8988T (cell line): ENCODE data around the gene USH2A.

ENCODE experiments used
- DNase-seq: peaks from one replicate; pipeline ENCODE4 v3.0.0; 2011

The USH2A gene

DNA sequence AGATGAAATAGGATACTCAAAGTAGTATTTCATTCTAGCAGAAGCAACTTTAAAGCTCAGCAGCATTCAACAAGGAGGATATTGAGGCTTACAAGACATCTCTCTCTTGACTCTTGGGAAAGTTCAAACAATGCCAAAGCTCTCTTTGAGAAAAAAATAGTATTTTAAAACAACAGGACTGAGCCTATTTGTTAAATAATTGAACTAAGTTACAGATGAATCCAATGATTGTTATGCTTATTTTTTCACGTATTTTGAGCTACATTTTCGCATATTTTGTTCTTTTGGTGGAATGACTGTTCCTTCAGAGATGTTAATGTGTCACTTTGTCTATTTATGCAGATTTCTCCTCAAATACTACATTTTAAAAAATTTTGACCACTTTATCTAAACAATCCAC is 655.5 kb downstream of the USH2A start:
- DNase-seq, result no peak

DNA sequence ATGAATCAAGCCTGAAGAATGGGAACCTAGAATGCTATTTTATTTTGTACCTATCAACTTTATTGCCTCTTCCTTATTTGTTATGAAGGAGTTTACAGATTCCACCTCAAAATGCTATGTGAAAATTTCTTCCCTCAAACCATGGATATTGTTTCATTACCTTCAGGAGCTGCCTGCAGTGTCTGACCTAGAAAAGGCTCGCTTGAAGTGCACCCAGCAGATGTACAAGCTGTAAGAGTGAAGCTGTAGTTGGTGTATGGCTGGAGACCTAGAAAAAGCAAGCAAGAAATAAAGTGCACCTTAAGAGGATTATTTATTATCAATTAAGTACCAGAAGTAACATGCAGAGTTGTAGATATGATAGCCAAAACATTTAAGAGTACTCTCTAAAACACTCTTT is 656.7 kb downstream of the USH2A start:
- no peak for DNase-seq

DNA sequence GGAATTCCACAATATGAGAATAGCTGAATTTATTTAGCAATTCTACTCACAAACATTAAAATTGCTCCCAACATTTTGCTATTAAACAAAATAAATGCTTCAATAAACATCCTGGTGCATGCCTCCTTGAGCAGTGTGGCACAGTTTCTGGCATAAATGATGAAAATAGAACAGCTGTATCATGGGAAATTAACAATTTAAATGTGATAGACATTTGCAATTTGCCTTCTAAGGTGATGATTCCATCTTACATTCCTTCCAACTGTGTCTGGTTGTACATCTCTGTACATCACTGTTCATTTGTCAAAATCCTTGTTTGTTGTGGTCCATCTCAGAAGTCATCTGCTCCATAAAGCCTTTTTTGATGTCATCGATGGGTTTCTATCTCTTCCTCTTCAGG is 657.4 kb downstream of the USH2A start:
- no peak for DNase-seq

DNA sequence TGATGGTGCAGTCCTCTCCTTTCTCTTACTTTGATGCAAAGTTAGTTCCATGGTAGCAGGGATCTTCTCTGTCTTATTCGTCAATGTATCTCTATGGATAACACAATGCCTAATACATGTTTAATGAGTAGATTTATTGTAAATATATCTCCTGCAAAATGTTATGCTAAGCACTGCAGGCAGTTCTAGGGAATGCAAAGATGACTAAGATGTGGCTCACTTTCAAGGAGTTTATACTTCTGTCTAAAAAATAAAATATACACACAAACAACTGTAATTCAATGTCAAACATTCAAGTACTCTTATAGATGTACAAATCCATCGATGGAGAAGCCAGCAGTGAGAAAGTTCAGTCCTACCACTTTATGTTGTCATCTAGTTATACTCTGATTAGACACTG is 661.8 kb downstream of the USH2A start:
- no peak for DNase-seq

DNA sequence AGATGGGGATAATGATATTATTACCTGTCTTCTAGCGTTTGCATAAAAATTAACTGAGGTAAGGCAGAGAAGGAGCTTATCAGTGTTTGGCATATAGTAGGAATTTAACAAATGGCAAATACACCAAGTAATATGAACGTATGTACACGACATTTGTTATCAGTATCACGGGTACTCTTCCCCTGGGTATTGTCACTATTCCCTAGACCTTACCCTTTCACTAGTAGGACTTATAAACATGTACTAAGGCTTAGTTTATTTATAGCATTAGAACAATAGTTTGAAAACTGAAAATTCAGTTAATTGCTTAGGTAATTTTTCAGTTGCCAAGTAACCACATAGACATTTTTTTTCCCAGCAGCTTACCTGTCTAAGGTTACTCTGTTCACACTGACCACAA is 669.1 kb downstream of the USH2A start:
- DNase-seq, result no peak

DNA sequence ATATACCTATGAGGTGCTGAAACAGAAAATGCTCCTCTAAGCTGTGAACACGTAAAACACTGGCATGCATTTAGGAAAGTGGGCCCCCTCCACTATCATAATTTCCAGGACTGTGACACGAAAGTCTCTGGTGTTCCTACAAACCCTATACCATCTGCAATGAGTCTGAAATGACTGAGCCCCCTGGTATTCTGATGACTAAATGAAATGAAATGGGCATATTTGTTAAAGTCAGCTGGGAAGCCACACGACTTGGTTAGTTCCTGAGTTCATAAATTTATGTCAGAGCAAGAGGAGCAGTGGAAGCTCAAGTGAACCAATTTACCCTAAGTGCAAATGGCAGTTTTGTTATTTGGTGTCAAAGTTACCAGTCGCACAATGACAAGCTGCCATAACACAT is 673.8 kb downstream of the USH2A start:
- peak; percentile 20 for DNase-seq

DNA sequence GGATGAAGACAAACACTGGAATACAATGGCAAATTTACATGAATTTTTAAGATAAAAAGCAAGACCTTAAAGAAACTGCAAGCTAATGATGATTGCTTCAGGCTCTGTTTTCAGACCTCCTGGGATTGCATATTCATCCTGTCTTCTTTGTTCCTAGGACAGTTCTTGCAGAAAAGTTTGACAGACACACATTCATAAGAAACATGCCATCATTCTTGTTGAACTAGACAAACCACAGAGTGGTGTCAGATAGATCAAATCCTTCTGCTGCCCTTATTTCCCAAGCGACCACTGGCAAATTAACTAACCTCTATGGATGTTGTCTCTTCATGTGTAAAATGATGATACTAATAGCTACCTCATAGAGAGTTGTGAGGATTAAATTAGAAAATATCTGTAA is 674.8 kb downstream of the USH2A start:
- DNase-seq, result no peak

DNA sequence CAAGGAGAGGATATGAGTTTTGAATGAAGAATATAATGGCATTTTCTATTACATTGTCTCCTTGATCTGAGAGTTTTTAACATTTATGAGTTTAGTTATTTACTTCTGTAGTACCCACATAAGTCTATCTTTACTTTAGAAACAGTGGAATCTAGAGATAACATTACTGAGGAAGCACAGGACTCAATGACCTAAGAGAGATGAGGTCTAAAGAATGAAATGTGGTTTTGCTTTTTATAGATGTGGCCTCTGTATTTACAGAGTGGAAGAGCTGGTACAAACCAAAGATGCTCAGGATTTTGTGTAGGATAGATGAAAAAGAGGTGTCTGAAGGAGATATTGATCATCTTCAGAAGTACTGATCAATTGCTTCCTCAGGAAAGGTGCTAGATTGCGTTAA is 678.8 kb downstream of the USH2A start:
- no peak for DNase-seq

DNA sequence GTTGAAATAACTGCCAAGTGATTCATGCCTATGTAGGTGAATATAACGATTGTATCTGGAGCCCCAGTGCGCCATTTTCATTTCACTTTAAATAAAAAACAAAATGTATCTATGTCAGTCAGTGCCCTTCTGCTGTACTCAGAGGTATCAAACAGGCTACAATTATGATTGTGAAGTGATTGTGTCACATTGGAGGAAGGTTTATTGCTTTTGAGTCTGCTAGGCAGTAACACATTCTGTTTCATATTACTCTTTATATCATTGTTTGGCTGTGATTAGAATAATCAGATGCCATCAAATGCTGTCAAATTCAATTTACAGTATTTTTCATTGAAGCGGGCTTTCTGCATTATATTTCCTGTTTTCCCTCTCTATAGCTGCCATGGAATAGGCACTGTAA is 684.2 kb downstream of the USH2A start:
- no peak for DNase-seq

DNA sequence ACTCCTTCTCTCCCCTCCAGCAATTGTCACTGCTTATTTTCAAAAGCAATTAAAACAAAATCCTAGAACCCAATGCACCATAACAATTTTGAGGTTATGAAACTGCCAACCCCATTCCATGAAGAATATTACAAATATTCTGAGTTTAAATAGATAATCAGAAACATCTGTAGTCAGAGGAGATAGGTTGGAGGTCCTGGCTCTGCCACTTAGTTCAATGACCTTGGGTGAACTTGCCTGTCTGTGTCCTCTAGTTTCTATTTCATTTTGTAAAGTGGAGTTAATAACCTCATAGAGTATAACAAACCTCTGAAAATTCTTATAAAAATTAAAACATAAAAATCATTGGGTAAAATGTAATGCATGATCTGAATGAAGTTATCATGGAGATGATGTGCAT is 691.5 kb downstream of the USH2A start:
- no peak for DNase-seq

DNA sequence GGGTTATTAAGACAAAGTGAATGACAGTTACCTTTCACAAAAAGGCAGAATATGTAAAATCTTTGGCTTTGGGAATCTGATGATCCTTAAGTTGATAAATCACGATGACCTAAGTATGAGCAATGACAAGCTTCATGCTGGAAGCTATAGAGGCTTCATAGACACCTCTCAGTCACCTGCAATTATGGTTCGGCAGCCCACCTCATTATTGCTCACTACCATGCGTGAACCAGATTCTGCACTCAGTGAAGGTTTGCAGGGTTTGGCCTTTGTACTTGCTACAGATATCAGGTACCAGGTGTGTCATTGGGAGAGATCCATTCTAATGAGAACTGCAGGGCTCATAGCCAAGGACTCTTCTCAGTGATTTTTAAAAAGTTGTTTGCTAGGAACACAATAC is 692.6 kb downstream of the USH2A start:
- DNase-seq, result no peak

DNA sequence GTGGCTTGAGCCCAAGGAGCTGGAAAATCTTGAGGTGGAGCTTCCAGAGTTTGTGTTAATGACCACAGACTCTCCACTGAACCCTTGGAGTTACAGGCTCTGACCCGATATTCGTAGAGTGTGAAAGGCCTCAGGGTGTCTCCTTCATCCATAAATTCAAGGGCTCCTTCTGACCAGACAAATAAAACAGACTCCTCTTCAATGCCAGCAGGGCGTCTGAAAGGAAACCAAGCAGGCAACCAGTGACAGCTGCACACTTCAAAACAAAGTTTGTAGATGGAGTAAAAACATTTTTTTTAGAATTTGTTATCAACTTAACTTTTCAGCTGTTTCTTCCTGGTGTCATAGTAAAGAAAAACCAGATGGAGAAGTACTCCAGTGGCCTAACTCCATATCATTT is 695.1 kb downstream of the USH2A start:
- DNase-seq, result no peak

DNA sequence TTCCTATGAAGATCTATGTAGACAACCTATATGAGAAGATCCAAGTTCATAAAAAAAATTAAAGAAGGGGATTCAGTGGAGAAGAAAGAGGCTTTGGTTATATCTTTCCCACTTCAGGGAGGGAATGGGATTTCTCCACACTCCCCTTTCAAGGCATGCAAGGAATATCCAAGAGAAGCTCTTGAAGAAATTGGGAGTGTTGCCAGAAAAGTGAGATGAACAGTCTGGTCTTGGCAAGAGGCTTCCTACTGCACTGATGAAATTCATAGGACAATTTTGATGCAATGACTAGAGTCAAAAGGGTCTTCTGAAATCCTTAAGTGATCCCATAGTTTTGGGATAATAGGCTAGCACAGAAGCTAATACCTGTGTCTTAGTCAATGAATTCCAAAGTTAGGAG is 703.1 kb downstream of the USH2A start:
- DNase-seq, result no peak

DNA sequence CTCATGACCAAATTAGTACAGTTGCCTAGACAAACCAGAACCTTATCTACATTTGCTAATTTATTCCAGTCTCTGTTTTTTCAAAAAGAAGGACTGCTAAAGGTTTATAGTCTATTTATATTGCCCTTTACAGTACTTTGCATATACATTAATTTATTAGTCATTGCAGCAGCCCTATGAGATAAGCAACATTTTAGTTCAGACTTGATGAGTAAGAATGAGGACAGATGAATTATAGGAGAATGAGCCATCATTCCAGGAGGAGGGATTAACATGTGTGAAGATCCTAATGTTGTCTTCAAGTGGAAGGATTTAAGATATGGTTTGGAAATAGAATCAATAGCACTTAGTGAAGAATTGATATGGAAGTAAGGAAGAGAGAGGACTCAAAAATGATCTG is 703.7 kb downstream of the USH2A start:
- no peak for DNase-seq

DNA sequence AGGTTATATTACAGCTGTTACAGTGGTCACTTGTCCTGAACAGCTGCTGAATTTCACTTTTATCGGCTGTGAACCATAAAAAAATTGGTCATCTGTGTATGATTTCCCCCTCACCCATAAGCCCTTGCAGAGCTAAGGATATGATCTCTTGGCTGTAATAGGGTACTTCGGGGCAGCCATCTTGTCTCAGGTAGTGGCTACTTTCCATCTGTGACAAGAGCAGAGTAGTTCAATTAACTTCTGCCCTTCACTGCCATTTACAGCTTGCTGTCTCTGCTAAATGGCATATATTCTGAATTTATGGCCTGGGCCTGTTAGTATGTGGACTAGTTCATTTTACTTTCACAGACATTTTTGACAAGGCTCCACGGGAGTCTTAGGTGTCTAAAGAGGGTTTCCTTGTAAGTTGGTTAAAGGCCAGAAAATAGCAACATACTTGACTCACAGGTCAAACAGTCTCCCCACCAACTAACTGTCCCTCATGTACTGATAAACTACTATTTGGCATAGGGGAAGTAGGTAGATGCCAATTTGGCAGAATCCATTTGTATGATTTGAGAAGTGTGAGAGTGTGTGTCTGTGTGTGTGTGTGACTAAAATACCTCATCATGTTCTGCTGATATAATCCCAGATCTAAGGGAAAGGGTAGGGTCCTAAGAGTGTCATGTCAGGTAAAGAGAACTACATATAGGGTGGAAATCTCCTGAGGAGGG is 704.5 kb downstream of the USH2A start:
- DNase-seq, result no peak

DNA sequence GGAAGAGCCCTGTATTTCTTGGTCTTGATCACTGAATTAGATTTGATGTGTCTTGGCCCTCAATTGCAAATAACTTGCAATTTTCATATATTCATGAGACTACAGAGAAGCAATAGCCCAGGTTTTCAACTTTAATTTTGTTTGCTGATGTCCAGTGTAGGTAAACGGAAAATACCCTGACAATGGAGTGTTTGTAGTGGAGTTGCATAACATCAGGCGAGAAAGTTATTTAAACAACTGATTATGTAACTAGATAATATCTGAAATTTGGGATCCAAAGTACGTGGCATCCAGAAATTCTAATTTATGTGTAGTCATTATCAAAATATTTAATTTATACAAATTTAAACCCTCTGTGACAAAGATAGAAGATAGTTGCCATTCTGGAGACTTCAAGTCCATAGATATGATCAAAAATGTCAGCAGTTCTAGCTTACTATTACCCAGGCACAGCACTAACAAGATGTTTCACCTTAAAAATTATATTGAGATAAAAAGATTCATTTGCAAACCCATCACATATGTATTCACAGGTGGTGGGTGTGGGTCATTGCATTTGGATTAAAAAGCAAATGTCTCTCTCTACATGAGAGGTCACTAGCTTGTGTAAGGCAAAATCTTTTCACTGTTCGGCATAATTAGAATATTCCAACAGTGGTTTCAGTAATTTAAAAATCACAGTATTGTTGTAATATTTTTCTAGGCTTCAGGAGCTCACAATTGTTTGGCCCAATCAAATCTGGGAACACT is 705.4 kb downstream of the USH2A start:
- no peak for DNase-seq

DNA sequence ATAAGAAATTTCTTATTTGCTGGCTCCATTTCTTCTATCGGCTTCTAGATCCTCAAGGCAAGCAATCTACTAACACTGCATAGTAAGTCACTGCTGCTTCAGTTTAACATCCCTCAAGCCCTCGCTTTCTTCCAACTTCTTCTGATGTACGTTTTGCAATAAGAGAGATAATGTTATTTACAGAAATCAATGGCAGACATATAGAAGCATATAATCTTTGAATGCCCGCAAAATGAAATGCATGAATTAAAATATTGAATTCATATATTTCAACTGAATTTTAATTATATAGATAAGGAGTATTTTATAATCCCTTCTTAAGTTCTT is 712.4 kb downstream of the USH2A start:
- DNase-seq, result no peak

DNA sequence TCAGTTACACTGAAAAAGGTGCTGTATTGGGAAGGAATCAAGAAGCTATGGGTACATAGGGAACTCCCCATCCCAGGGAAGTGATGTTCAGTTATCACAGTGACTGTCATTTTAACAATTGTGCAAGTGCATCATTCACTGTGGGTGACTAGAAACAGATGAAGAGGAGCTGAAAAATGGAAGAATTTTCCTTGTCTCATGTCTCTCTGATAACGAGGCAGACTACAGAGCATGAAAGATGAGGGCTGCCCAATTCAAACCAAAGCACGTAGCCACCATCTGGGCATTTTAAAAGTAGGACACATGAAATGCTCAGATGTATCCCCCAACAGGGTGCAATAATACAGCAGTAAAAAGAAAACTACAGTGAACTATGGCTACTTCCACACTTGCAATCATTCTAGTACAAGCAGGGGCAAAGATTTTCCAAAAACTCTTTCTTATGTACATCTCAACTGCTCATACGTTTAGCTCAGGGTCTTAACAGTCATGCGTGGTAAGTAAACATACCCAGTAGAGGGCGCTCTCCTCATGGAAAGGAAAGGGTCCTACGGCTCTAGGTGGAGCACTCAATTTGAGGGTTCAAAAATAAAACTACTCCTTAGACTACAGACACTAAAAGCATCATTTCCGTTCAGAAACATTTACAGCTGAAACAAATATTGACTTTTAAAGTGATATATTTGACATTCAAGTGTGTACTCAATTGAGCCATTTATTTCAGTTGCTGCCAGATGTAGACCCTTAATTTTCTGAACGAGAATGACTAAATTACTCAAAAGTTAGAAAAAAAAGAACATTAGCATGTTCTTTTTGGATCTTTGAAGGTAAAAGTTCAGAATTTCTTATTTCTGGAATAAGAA is 713.0 kb downstream of the USH2A start:
- peak; percentile 18 for DNase-seq

DNA sequence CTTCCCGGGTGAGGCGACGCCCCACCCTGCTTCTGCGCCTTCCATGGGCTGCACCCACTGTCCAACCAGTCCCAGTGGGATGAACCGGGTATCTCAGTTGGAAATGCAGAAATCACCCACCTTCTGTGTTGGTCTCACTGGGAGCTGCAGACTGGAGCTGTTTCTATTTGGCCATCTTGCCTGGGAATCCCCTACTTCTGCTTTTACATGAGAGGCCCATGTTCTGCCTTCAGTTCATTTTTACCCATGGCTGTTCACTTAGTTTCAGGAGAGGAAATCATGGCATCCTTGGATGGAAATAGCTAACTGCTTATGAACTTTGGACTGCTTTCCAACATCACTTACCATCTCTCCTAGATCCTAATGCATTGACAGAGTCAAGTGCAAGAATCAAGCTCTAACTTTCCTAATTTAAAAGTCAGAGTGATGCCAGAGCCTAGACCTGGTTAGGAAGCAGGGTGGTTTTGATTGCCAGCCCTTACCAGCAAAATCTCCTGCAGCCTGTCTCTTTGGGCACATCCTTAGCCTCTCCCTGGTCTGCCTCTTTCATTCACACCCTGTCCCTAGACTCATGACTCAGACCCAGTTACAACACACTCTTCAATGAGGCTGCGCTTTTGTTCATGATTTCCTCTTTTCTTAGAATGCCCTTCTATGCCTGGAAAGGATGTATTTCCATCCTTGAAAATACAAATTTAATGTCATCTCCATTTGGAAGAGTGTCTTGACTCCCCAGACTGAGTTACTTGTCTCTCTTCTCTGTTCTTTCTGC is 719.0 kb downstream of the USH2A start:
- no peak for DNase-seq

DNA sequence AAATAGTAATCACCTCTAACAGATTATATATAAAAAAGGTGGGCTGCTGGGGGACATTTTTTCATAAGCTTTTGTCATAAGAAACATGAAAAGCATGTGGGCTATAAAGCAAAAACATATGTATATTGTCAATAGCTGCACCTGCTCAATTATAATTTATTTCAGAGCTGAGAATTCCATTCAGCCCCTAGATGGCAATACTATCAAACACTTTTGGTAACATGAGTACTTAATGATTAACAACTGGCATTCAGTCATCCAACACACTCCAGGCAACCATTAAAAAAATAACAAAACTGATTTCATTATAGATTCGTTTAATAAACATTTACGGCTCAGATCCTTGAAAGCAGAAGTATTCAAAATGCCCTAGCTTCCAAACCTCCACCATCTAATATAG is 741.0 kb downstream of the USH2A start:
- no peak for DNase-seq

DNA sequence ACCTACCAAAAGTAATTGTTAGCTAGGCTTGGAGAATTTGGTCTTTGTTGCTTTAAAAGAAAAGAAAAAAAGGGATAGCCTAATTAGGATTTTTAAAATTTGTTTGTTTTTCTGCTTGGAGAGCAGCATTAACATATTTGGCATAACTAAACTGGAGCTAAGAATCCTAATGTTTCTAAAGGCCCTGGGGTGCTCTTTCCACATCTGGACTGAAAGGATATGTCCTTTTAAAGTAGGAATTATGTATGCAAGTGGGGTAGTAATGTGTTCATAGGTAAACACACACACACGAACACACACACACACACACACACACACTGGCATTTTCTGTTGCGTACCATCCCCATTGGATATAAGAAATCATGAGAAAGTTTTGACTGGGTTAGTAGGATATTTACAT is 742.2 kb downstream of the USH2A start:
- DNase-seq, result no peak

DNA sequence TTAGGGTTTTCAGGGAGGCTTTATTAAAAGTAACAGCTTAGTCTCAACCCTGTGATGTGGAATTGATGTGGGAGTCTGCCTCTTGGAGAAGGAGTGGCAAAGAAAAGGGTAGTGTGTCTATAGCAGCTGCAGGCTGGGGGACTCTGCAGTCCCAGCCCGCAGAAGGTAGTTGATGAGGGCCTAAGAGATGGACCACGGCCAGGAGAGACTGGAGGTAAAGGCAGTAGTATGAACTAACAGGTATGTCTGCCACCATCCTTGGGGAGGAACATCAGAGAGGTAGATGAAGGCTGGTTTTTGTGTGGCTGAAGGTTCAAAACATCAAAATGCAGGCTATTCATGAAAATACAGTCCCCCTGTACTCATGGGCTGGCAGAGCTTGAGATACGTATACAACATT is 744.0 kb downstream of the USH2A start:
- no peak for DNase-seq

DNA sequence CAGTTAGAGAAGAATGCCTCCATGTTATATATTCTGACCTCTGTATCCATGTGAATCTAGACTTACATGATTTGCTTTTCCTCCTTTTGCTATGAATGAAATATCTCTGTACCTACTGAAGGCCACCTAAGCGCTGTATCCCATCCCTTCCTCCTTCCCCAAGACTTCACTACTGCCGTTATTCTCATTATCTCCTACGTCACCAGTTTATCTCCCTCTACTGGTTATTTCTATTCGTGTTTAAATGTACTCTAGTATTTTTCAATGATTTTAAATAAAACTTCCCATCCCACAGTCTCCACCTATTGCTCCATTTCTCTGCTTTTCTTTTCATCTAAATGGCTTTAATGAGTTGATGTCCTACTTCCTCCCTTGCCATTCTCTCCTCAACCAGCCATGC is 746.1 kb downstream of the USH2A start:
- no peak for DNase-seq
